GM23338 (cell line): Measurements from ENCODE around the gene OBSCN. TPM values are rescaled to one million over a fixed set of nuclear protein-coding genes. Genes with fewer than 3 reads are reported as not detected.
A peak's percentile ranks its signal among the peaks of the same experiment; 100 is the strongest.

Experiments
- ATAC-seq: fragments of 200-7000 bp; cut with Tn5 transposase; 3 replicates; pipeline ENCODE4 v1.9.1; 2020
- DNase-seq: peaks from one replicate; pipeline ENCODE4 v3.0.0-alpha.2; 2015; ENCODE audit warnings: low spot score
- H2AFZ ChIP-seq: fragments of 200-600 bp; sonication (generic); 2 replicates; pipeline ENCODE4 v1.8.0; 2016; ENCODE audit warnings: antibody characterized with exemption, mild to moderate bottlenecking, moderate library complexity
- H3F3A ChIP-seq: fragments of 200-600 bp; sonication (generic); replicated peaks from 2 replicates; pipeline ENCODE4 v1.8.0; 2017; ENCODE audit warnings: antibody characterized with exemption, mixed run types, low read depth
- H3K27ac ChIP-seq: fragments of 200-600 bp; sonication (generic); 2 replicates; pipeline ENCODE4 v1.6.1; 2016; ENCODE audit warnings: low read depth
- H3K27me3 ChIP-seq: fragments of 200-600 bp; sonication (generic); 2 replicates; pipeline ENCODE4 v1.8.0; 2016; ENCODE audit warnings: mild to moderate bottlenecking, mixed run types, moderate library complexity; ENCODE audit not compliant: insufficient read depth
- H3K36me3 ChIP-seq: fragments of 200-600 bp; sonication (generic); 2 replicates; pipeline ENCODE4 v1.8.0; 2016; ENCODE audit warnings: mild to moderate bottlenecking; ENCODE audit not compliant: insufficient read depth
- H3K4me1 ChIP-seq: fragments of 200-600 bp; sonication (generic); 2 replicates; pipeline ENCODE4 v1.8.0; 2016; ENCODE audit warnings: mild to moderate bottlenecking, moderate library complexity; ENCODE audit not compliant: insufficient read depth
- H3K4me2 ChIP-seq: fragments of 200-600 bp; sonication (generic); 2 replicates; pipeline ENCODE4 v1.7.1; 2017; ENCODE audit warnings: mixed run types
- H3K4me3 ChIP-seq: fragments of 200-600 bp; sonication (generic); 2 replicates; pipeline ENCODE4 v1.6.1; 2016; ENCODE audit warnings: mixed run types
- H3K79me2 ChIP-seq: fragments of 200-600 bp; sonication (generic); replicated peaks from 2 replicates; pipeline ENCODE4 v1.8.0; 2017; ENCODE audit warnings: mild to moderate bottlenecking; ENCODE audit not compliant: insufficient read depth
- H3K9me2 ChIP-seq: fragments of 200-600 bp; sonication (generic); 2 replicates; pipeline ENCODE4 v1.8.0; 2017; ENCODE audit not compliant: insufficient read depth
- H4K20me1 ChIP-seq: fragments of 200-600 bp; sonication (generic); replicated peaks from 2 replicates; pipeline ENCODE4 v1.8.0; 2017; ENCODE audit warnings: mild to moderate bottlenecking; ENCODE audit not compliant: insufficient read depth
- H3K27ac Mint-ChIP-seq: 2 replicates; pipeline ENCODE4 v1.8.0; 2020; ENCODE audit warnings: inconsistent platforms, mild to moderate bottlenecking, moderate library complexity, mixed read lengths
- H3K27me3 Mint-ChIP-seq: 3 replicates; pipeline ENCODE4 v1.8.0; 2022; ENCODE audit warnings: low read depth, mild to moderate bottlenecking, moderate library complexity, mixed read lengths, inconsistent platforms; ENCODE audit not compliant: insufficient read depth, poor library complexity
- H3K36me3 Mint-ChIP-seq: 3 replicates; pipeline ENCODE4 v1.8.0; 2021; ENCODE audit warnings: low read depth, mild to moderate bottlenecking, inconsistent platforms, moderate library complexity, mixed read lengths
- H3K4me1 Mint-ChIP-seq: 3 replicates; pipeline ENCODE4 v1.8.0; 2020; ENCODE audit warnings: mild to moderate bottlenecking, inconsistent platforms, mixed read lengths
- H3K4me3 Mint-ChIP-seq: 3 replicates; pipeline ENCODE4 v1.8.0; 2021; ENCODE audit warnings: moderate library complexity, mild to moderate bottlenecking, inconsistent platforms, mixed read lengths
- H3K9me3 Mint-ChIP-seq: 3 replicates; pipeline ENCODE4 v1.8.0; 2020; ENCODE audit warnings: moderate library complexity, mild to moderate bottlenecking, inconsistent platforms, mixed read lengths
- polyA plus RNA-seq: library from polyadenylated mRNA; unstranded; fragments of >200 nt; fragmentation: Nextera tagmentation; extraction: Ambion mirVana; gene quantifications from 2 replicates; pipeline ENCODE4 v1.2.1, GENCODE V29; 2016
- total RNA-seq: library from RNA; depleted of rRNA; stranded (reverse); fragments of >200 nt; shearing (Covaris generic); gene quantifications from 2 replicates; pipeline ENCODE4 v1.2.3, GENCODE V29; 2014
- TF ChIP-seq, protein P1 (sequence below), 2 experiments: fragments of 200-600 bp in 1 of 2; sonication (generic) in 1 of 2; conservative IDR thresholded peaks; 2 replicates each; pipeline versions ENCODE4 v1.5.1 to v1.6.1; 2016 to 2017; ENCODE audit warnings: antibody characterized with exemption in 2 of 2, low read depth in 2 of 2, mild to moderate bottlenecking in 2 of 2, moderate library complexity in 1 of 2
- TF ChIP-seq, protein P2 (sequence below): fragments of 250-450 bp; sonication (Bioruptor Pico); IDR thresholded peaks from 2 replicates; pipeline ENCODE4 v1.5.0; 2020; ENCODE audit warnings: mild to moderate bottlenecking, moderate library complexity

Gene OBSCN
- total and polyA plus RNA-seq, 2 experiments from 2014 or later = 8.4 to 38.5 TPM

DNA sequence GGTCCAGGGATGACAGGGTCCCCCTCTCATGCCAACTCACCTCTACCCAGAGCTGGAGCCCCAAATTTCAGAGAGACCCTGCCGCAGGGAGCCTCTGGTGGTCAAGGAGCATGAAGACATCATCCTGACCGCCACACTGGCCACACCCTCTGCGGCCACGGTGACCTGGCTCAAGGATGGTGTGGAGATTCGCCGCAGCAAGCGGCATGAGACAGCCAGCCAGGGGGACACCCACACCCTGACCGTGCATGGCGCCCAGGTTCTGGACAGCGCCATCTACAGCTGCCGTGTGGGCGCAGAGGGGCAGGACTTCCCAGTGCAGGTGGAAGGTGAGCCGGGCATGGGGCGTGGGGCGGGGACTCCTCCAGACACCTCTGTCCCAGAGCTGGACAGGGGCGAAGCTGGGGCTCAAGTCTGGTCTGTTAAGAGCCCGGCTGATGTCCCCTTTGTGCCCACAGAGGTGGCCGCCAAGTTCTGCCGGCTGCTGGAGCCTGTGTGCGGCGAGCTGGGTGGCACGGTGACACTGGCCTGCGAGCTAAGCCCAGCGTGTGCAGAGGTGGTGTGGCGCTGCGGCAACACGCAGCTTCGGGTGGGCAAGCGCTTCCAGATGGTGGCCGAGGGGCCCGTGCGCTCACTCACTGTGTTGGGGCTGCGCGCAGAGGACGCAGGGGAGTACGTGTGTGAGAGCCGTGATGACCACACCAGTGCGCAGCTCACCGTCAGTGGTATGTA, 66.0 kb downstream of the OBSCN start:
- Mint-ChIP-seq H3K9me3 (no peaks in the 10 kb centered on the region), H3K27me3 (peaks cover 19% of the 10 kb centered on the region), H3K4me1 (no peaks in the 10 kb centered on the region), H3K4me3 (no peak overlapping the region), H3K36me3 (no peaks in the 10 kb centered on the region), H3K27ac (no peak overlapping the region)
- Histone ChIP-seq H3F3A (0 out of 2 replicates have a peak, but pooled peaks cover 6% of the 10 kb centered on the region), H3K4me1 (no peaks in the 10 kb centered on the region), H3K36me3 (no peaks in the 10 kb centered on the region), H2AFZ (no peak overlapping the region), H3K9me2 (no peaks in the 10 kb centered on the region), H3K4me2 (no peak overlapping the region), H4K20me1 (no peaks in the 10 kb centered on the region), H3K4me3 (no peak overlapping the region), H3K27ac (no peak overlapping the region), H3K27me3 (peaks cover 11% of the 10 kb centered on the region; the same call in 1 of the 2 replicates), H3K79me2 (no peaks in the 10 kb centered on the region)
- DNase-seq = peak; percentile 34
- TF ChIP-seq, protein P1, sequence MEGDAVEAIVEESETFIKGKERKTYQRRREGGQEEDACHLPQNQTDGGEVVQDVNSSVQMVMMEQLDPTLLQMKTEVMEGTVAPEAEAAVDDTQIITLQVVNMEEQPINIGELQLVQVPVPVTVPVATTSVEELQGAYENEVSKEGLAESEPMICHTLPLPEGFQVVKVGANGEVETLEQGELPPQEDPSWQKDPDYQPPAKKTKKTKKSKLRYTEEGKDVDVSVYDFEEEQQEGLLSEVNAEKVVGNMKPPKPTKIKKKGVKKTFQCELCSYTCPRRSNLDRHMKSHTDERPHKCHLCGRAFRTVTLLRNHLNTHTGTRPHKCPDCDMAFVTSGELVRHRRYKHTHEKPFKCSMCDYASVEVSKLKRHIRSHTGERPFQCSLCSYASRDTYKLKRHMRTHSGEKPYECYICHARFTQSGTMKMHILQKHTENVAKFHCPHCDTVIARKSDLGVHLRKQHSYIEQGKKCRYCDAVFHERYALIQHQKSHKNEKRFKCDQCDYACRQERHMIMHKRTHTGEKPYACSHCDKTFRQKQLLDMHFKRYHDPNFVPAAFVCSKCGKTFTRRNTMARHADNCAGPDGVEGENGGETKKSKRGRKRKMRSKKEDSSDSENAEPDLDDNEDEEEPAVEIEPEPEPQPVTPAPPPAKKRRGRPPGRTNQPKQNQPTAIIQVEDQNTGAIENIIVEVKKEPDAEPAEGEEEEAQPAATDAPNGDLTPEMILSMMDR (conservative IDR thresholded peaks at IDR 0.05; ENCODE audit: low read depth in 2 of 2) = peak in 1 of 2 experiments; percentile 48; a peak in 2 of 4 replicates
- TF ChIP-seq, protein P2, sequence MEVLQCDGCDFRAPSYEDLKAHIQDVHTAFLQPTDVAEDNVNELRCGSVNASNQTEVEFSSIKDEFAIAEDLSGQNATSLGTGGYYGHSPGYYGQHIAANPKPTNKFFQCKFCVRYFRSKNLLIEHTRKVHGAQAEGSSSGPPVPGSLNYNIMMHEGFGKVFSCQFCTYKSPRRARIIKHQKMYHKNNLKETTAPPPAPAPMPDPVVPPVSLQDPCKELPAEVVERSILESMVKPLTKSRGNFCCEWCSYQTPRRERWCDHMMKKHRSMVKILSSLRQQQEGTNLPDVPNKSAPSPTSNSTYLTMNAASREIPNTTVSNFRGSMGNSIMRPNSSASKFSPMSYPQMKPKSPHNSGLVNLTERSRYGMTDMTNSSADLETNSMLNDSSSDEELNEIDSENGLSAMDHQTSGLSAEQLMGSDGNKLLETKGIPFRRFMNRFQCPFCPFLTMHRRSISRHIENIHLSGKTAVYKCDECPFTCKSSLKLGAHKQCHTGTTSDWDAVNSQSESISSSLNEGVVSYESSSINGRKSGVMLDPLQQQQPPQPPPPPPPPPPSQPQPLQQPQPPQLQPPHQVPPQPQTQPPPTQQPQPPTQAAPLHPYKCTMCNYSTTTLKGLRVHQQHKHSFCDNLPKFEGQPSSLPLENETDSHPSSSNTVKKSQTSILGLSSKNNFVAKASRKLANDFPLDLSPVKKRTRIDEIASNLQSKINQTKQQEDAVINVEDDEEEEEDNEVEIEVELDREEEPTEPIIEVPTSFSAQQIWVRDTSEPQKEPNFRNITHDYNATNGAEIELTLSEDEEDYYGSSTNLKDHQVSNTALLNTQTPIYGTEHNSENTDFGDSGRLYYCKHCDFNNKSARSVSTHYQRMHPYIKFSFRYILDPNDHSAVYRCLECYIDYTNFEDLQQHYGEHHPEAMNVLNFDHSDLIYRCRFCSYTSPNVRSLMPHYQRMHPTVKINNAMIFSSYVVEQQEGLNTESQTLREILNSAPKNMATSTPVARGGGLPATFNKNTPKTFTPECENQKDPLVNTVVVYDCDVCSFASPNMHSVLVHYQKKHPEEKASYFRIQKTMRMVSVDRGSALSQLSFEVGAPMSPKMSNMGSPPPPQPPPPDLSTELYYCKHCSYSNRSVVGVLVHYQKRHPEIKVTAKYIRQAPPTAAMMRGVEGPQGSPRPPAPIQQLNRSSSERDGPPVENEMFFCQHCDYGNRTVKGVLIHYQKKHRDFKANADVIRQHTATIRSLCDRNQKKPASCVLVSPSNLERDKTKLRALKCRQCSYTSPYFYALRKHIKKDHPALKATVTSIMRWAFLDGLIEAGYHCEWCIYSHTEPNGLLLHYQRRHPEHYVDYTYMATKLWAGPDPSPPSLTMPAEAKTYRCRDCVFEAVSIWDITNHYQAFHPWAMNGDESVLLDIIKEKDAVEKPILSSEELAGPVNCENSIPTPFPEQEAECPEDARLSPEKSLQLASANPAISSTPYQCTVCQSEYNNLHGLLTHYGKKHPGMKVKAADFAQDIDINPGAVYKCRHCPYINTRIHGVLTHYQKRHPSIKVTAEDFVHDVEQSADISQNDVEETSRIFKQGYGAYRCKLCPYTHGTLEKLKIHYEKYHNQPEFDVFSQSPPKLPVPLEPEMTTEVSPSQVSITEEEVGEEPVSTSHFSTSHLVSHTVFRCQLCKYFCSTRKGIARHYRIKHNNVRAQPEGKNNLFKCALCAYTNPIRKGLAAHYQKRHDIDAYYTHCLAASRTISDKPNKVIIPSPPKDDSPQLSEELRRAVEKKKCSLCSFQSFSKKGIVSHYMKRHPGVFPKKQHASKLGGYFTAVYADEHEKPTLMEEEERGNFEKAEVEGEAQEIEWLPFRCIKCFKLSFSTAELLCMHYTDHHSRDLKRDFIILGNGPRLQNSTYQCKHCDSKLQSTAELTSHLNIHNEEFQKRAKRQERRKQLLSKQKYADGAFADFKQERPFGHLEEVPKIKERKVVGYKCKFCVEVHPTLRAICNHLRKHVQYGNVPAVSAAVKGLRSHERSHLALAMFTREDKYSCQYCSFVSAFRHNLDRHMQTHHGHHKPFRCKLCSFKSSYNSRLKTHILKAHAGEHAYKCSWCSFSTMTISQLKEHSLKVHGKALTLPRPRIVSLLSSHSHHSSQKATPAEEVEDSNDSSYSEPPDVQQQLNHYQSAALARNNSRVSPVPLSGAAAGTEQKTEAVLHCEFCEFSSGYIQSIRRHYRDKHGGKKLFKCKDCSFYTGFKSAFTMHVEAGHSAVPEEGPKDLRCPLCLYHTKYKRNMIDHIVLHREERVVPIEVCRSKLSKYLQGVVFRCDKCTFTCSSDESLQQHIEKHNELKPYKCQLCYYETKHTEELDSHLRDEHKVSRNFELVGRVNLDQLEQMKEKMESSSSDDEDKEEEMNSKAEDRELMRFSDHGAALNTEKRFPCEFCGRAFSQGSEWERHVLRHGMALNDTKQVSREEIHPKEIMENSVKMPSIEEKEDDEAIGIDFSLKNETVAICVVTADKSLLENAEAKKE (CRISPR knock-in tag) = no peak
- no peak for ATAC-seq
